ENCODE data around the gene MPZL3.

- TF ChIP-seq POLR2A (IDR thresholded peaks at IDR 0.05) = no peak
- TF ChIP-seq CTCF (IDR thresholded peaks at IDR 0.05) = no peak
These were observed 29.7 kb downstream of the MPZL3 start for GRCh38 chr11:118222437-118222836.

All from adrenal gland (tissue), 5 donors.